Spleen (tissue), 11 donors: ENCODE measurements around the gene CTBS. TPM values are rescaled to one million over a fixed set of nuclear protein-coding genes. Genes with fewer than 3 reads are reported as not detected.

ENCODE experiments used
- DNase-seq: peaks from one replicate; pipeline ENCODE4 v3.0.0-alpha.2; 2020
- H3K27ac ChIP-seq, 8 donors: fragments of 200-600 bp; sonication (generic) in 7 of 8; 1 replicate in 4 of 8; 2 replicates in 4 of 8; pipeline versions ENCODE4 v1.5.0 to v1.8.0; 2016 to 2021; ENCODE audit warnings: inconsistent platforms in 4 of 8, mild to moderate bottlenecking in 4 of 8, moderate library complexity in 1 of 8
- H3K27me3 ChIP-seq, 7 donors: fragments of 200-600 bp; sonication (generic) in 6 of 7; replicated peaks in 1 of 7; 1 replicate in 4 of 7; 2 replicates in 3 of 7; pipeline versions ENCODE4 v1.5.0 to v1.8.0; 2016 to 2021; ENCODE audit warnings: inconsistent platforms in 3 of 7, mild to moderate bottlenecking in 1 of 7
- H3K36me3 ChIP-seq, 6 donors: fragments of 200-600 bp; sonication (generic) in 5 of 6; 1 replicate in 4 of 6; 2 replicates in 2 of 6; pipeline versions ENCODE4 v1.5.0 to v1.8.0; 2016 to 2021; ENCODE audit warnings: inconsistent platforms in 2 of 6
- H3K4me1 ChIP-seq, 6 donors: fragments of 200-600 bp; sonication (generic) in 5 of 6; 1 replicate in 3 of 6; 2 replicates in 3 of 6; pipeline versions ENCODE4 v1.5.0 to v1.8.0; 2016 to 2021; ENCODE audit warnings: inconsistent platforms in 3 of 6
- H3K4me3 ChIP-seq, 8 donors: fragments of 200-600 bp; sonication (generic) in 7 of 8; 1 replicate in 4 of 8; 2 replicates in 4 of 8; pipeline versions ENCODE4 v1.5.0 to v1.8.0; 2016 to 2021; ENCODE audit warnings: inconsistent platforms in 4 of 8, mild to moderate bottlenecking in 4 of 8, moderate library complexity in 2 of 8
- H3K9me3 ChIP-seq, 8 donors: fragments of 200-600 bp; sonication (generic) in 7 of 8; 1 replicate in 4 of 8; 2 replicates in 4 of 8; pipeline versions ENCODE4 v1.5.0 to v1.8.0; 2016 to 2021; ENCODE audit warnings: inconsistent platforms in 4 of 8
- POLR2A ChIP-seq, 3 donors: fragments of 450-650 bp; IDR thresholded peaks; one replicate each; pipeline ENCODE4 v1.5.1; 2017; ENCODE audit warnings: antibody characterized with exemption in 3 of 3, mild to moderate bottlenecking in 1 of 3
- POLR2AphosphoS5 ChIP-seq, 3 donors: sonication (generic); formaldehyde crosslinking; IDR thresholded peaks; one replicate each; pipeline ENCODE4 v1.5.1; 2017; ENCODE audit warnings: antibody characterized with exemption in 3 of 3
- WGBS, 5 donors: extraction: QIAGEN DNeasy Blood & Tissue Kit in 3 of 5; methylation state at CpG; one replicate each; pipeline versions ENCODE4 v1.1.5 to v1.1.7; 2013 to 2018; 5-methylcytosine and 5-hydroxymethylcytosine counted together
- intact Hi-C: fragments of 100-400 bp; cut with DNase I; formaldehyde crosslinking; loops from one replicate; pipeline ENCODE4 v1.15.0; 2023; ENCODE audit warnings: low total_unique reads
- polyA plus RNA-seq, 3 donors: library from polyadenylated mRNA; stranded (reverse); fragments of 200-250 nt; gene quantifications; one replicate each; pipeline ENCODE4 v1.2.1, GENCODE V29; 2013
- total RNA-seq, 7 donors: library from RNA; depleted of rRNA in 3 of 7; stranded (reverse); fragments of >200 nt in 3 of 7; fragmentation: NEBNext Ultra II Directional in 4 of 7; extraction: Animal tissue kit (Norgen Biotek cat#: 25700) in 4 of 7; gene quantifications; one replicate each; pipeline versions ENCODE4 v1.1.0 to v1.2.1, GENCODE V29; 2016 to 2021
- TF ChIP-seq, protein P1 (sequence below), 11 experiments: fragments of 200-600 bp in 7 of 11; fragments of 450-650 bp in 4 of 11; sonication (generic) in 4 of 11; IDR thresholded peaks in 8 of 11; conservative IDR thresholded peaks in 3 of 11; 1 replicate in 7 of 11; 2 replicates in 4 of 11; pipeline versions ENCODE4 v1.4.0 to v1.8.0; 2016 to 2021; ENCODE audit warnings: antibody characterized with exemption in 11 of 11, inconsistent platforms in 4 of 11, mild to moderate bottlenecking in 1 of 11
- donor health status: healthy with polysubstance abuse.
- donor health status: DM: no; HTN: no; CAD: no; lungs with moderate emphysema.
- donor health status: DM: no; HTN: no; CAD: no.
- donor health status: Bipolar disorder and iron deficiency.
- donor health status: healthy.
- donor health status: DM: no; HTN: no; CAD: no.
- donor health status: DM: yes; HTN: yes; CAD: no.

CTBS gene
- total and polyA plus RNA-seq, 10 donors: 7.0 to 43.3 (median 34.8) TPM

DNA sequence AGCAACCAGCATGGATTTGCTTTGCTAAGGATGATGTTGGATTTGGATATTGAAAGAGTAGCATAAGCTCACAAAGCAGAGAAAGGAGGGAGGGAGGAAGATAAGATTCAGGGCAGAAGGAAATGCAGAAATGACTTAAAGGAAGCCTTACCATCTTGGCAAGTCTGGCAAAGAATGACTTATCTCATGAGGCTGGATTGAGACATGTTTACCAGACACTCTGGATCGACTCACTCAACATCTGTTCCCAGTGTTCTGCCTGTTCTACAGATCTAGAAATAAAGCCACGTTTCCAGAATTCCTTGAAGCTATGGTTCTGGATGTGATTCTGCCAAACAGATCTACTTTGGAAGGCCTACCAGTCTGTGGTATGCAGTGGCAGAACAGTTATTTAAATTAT is 38.8 kb upstream of the CTBS start:
- TF ChIP-seq POLR2A (IDR thresholded peaks at IDR 0.05) (no peak), POLR2AphosphoS5 (IDR thresholded peaks at IDR 0.05) (no peak)
- TF ChIP-seq, protein P1, sequence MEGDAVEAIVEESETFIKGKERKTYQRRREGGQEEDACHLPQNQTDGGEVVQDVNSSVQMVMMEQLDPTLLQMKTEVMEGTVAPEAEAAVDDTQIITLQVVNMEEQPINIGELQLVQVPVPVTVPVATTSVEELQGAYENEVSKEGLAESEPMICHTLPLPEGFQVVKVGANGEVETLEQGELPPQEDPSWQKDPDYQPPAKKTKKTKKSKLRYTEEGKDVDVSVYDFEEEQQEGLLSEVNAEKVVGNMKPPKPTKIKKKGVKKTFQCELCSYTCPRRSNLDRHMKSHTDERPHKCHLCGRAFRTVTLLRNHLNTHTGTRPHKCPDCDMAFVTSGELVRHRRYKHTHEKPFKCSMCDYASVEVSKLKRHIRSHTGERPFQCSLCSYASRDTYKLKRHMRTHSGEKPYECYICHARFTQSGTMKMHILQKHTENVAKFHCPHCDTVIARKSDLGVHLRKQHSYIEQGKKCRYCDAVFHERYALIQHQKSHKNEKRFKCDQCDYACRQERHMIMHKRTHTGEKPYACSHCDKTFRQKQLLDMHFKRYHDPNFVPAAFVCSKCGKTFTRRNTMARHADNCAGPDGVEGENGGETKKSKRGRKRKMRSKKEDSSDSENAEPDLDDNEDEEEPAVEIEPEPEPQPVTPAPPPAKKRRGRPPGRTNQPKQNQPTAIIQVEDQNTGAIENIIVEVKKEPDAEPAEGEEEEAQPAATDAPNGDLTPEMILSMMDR (IDR thresholded peaks at IDR 0.05 in 8 of 11, conservative IDR thresholded peaks at IDR 0.05 in 3 of 11): no peak
- H3K27ac ChIP-seq: no peak overlapping the region
- DNase-seq: no peak
- 81 to 93% (median 88%) methylated on average over 2 of the region's 2 CpGs for WGBS, 5 donors
- no peak overlapping the region for H3K4me3 ChIP-seq
- H3K36me3 ChIP-seq: no peaks in the 10 kb centered on the region
- no peaks in the 10 kb centered on the region for H3K27me3 ChIP-seq
- no peaks in the 10 kb centered on the region for H3K4me1 ChIP-seq
- peaks cover 0 to 17% (median 12%) of the 10 kb centered on the region in 8 donors for H3K9me3 ChIP-seq
- intact Hi-C loops: no loop called here

GRCh38 chr1:84611796-84612195 is 37.6 kb upstream of the CTBS start:
- Histone ChIP-seq H3K9me3 (peaks cover 0 to 26% (median 12%) of the 10 kb centered on the region in 8 donors), H3K36me3 (no peaks in the 10 kb centered on the region), H3K4me1 (no peaks in the 10 kb centered on the region), H3K27ac (peak overlapping the region in 1 of 8 donors; percentile 45), H3K27me3 (no peaks in the 10 kb centered on the region), H3K4me3 (no peak overlapping the region)
- intact Hi-C loops: no loop called here
- 38 to 47% (median 46%) methylated on average over 3 of the region's 3 CpGs for whole genome bisulfite sequencing, 5 donors
- TF ChIP-seq POLR2A (IDR thresholded peaks at IDR 0.05) (no peak), POLR2AphosphoS5 (IDR thresholded peaks at IDR 0.05) (no peak)
- TF ChIP-seq, protein P1 (IDR thresholded peaks at IDR 0.05 in 8 of 11, conservative IDR thresholded peaks at IDR 0.05 in 3 of 11): no peak
- DNase-seq: no peak

DNA sequence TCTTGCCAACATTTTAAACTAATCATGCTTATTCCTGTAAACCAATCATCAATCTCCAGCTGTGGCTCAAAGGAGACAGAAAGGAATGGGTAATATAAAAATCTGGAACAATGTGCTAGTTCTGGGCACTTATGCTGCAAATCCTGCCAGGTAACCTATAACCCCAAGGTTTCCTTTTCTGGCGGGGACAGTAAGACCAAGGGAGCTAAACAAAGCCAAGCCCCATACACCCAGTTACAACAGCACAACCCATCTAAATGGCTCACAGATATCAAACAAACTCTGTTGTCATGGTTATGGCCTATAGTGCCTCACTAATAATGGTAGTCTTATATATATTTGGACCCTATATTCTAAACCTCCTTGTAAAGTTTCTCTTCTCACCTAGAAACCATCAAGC is 36.9 kb upstream of the CTBS start:
- Histone ChIP-seq H3K4me1 (no peaks in the 10 kb centered on the region), H3K9me3 (peaks cover 0 to 33% (median 16%) of the 10 kb centered on the region in 8 donors), H3K27me3 (no peaks in the 10 kb centered on the region), H3K36me3 (no peaks in the 10 kb centered on the region), H3K27ac (no peak overlapping the region), H3K4me3 (no peak overlapping the region)
- WGBS, 5 donors: 0 to 77% (median 45%) methylated on average over 1 of the region's 1 CpG
- intact Hi-C loops: no loop called here
- DNase-seq: no peak
- no peak for TF ChIP-seq POLR2A (IDR thresholded peaks at IDR 0.05)
- TF ChIP-seq, protein P1 (IDR thresholded peaks at IDR 0.05 in 8 of 11, conservative IDR thresholded peaks at IDR 0.05 in 3 of 11): no peak
- TF ChIP-seq POLR2AphosphoS5 (IDR thresholded peaks at IDR 0.05): no peak

DNA sequence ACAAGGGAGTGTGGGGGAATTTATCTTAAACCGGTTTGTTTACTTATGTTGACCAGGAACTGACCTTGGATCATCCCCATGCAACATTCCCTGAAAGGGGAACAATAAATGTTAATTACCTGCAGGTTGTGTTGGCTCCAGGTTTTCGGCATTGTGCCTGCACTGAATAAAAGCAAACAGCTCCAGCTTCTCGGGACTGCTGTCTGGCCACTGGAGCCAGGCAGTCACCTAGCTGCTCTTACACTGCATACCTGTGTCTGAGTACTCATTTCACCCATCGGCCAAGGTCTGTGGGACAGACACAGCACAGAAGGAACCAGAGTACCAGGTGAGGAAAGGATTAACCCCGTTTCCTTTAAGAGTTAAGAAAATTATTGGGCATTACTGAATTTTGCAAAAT is 32.7 kb upstream of the CTBS start:
- TF ChIP-seq POLR2AphosphoS5 (IDR thresholded peaks at IDR 0.05) (no peak), POLR2A (IDR thresholded peaks at IDR 0.05) (no peak)
- TF ChIP-seq, protein P1 (IDR thresholded peaks at IDR 0.05 in 8 of 11, conservative IDR thresholded peaks at IDR 0.05 in 3 of 11): no peak
- Histone ChIP-seq H3K27ac (no peak overlapping the region), H3K36me3 (peaks cover 0 to 7% (median 0%) of the 10 kb centered on the region in 6 donors), H3K27me3 (no peaks in the 10 kb centered on the region), H3K9me3 (peaks cover 0 to 46% (median 27%) of the 10 kb centered on the region in 8 donors), H3K4me3 (no peak overlapping the region), H3K4me1 (no peaks in the 10 kb centered on the region)
- WGBS, 5 donors: 76 to 95% (median 82%) methylated on average over 5 of the region's 5 CpGs
- no peak for DNase-seq
- intact Hi-C loops: no loop called here
